Neuronal stem cell (in vitro differentiated cells): Measurements from ENCODE around the gene NDP.
"Not testable (repeated sequence)": the region's sequence is repeated elsewhere in the genome, so short reads cannot be mapped to it uniquely, and the experiment has no call there.

Source experiments
- DNase-seq: peaks from one replicate; pipeline ENCODE4 v3.0.0-alpha.2; 2013; ENCODE audit warnings: low spot score
- H2AFZ ChIP-seq: one replicate; pipeline ENCODE4 v1.6.1; 2013; ENCODE audit warnings: mild to moderate bottlenecking, low read length, inconsistent platforms
- H2AK5ac ChIP-seq: 2 replicates; pipeline ENCODE4 v1.6.1; 2013; ENCODE audit warnings: low read depth, mild to moderate bottlenecking, inconsistent platforms, low read length, moderate library complexity, mixed read lengths
- H2BK120ac ChIP-seq: 2 replicates; pipeline ENCODE4 v1.6.1; 2013; ENCODE audit warnings: low read depth, mild to moderate bottlenecking, inconsistent platforms, low read length, moderate library complexity, mixed read lengths
- H2BK12ac ChIP-seq: one replicate; pipeline ENCODE4 v1.6.1; 2013; ENCODE audit warnings: low read length, inconsistent platforms
- H2BK15ac ChIP-seq: 2 replicates; pipeline ENCODE4 v1.6.1; 2013; ENCODE audit warnings: mild to moderate bottlenecking, low read length, inconsistent platforms, mixed read lengths
- H2BK5ac ChIP-seq: one replicate; pipeline ENCODE4 v1.6.1; 2013; ENCODE audit warnings: inconsistent platforms, mild to moderate bottlenecking, low read length, moderate library complexity
- H3K14ac ChIP-seq: one replicate; pipeline ENCODE4 v1.6.1; 2013; ENCODE audit warnings: low read length, inconsistent platforms
- H3K18ac ChIP-seq: 2 replicates; pipeline ENCODE4 v1.6.1; 2013; ENCODE audit warnings: low read length, inconsistent platforms
- H3K23ac ChIP-seq: 2 replicates; pipeline ENCODE4 v1.6.1; 2013; ENCODE audit warnings: low read depth, mild to moderate bottlenecking, mixed read lengths, low read length, inconsistent platforms; ENCODE audit not compliant: poor library complexity
- H3K27ac ChIP-seq: replicated peaks from 3 replicates; pipeline ENCODE4 v1.5.1; 2013; ENCODE audit warnings: low read length, inconsistent platforms
- H3K27me3 ChIP-seq, 3 experiments: 2 replicates each; pipeline ENCODE4 v1.6.1; 2013; ENCODE audit warnings: low read length in 3 of 3, mild to moderate bottlenecking in 2 of 3, inconsistent platforms in 1 of 3, low read depth in 1 of 3, mixed read lengths in 1 of 3, moderate library complexity in 1 of 3; ENCODE audit not compliant: control insufficient read depth in 3 of 3, insufficient read depth in 3 of 3
- H3K36me3 ChIP-seq, 2 donors: replicated peaks in 1 of 2; 2 replicates each; pipeline ENCODE4 v1.6.1; 2013; ENCODE audit warnings: low read length in 2 of 2; ENCODE audit not compliant: control insufficient read depth in 2 of 2, insufficient read depth in 2 of 2
- H3K4ac ChIP-seq: 2 replicates; pipeline ENCODE4 v1.6.1; 2013; ENCODE audit warnings: inconsistent platforms, mild to moderate bottlenecking, low read length, moderate library complexity
- H3K4me1 ChIP-seq, 2 donors: 1 replicate in 1 of 2; 2 replicates in 1 of 2; pipeline ENCODE4 v1.6.1; 2013; ENCODE audit warnings: low read length in 2 of 2, low read depth in 1 of 2; ENCODE audit not compliant: control insufficient read depth in 2 of 2, insufficient read depth in 1 of 2
- H3K4me2 ChIP-seq: one replicate; pipeline ENCODE4 v1.6.1; 2013; ENCODE audit warnings: mild to moderate bottlenecking, low read length, inconsistent platforms; ENCODE audit not compliant: insufficient read depth, poor library complexity, severe bottlenecking
- H3K4me3 ChIP-seq, 2 donors: 2 replicates each; pipeline ENCODE4 v1.5.1; 2013; ENCODE audit warnings: low read length in 2 of 2, mild to moderate bottlenecking in 2 of 2, inconsistent platforms in 1 of 2, moderate library complexity in 1 of 2
- H3K79me1 ChIP-seq: one replicate; pipeline ENCODE4 v1.6.1; 2013; ENCODE audit warnings: low read depth, mild to moderate bottlenecking, inconsistent platforms, low read length, moderate library complexity
- H3K9ac ChIP-seq: one replicate; pipeline ENCODE4 v1.6.1; 2013; ENCODE audit warnings: mild to moderate bottlenecking, low read depth, low read length, inconsistent platforms; ENCODE audit not compliant: poor library complexity
- H3K9me3 ChIP-seq, 2 donors: replicated peaks in 1 of 2; 2 replicates each; pipeline versions ENCODE3 to v1.6.1; 2013; ENCODE audit warnings: low read length in 2 of 2, mild to moderate bottlenecking in 2 of 2, inconsistent platforms in 1 of 2, low read depth in 1 of 2, mixed read lengths in 1 of 2, moderate library complexity in 1 of 2; ENCODE audit not compliant: control insufficient read depth in 2 of 2, insufficient read depth in 1 of 2
- H4K8ac ChIP-seq: one replicate; pipeline ENCODE4 v1.6.1; 2013; ENCODE audit warnings: low read depth, mild to moderate bottlenecking, inconsistent platforms, low read length, moderate library complexity
- H4K91ac ChIP-seq: one replicate; pipeline ENCODE4 v1.6.1; 2013; ENCODE audit warnings: low read length, low read depth, mild to moderate bottlenecking, inconsistent platforms; ENCODE audit not compliant: poor library complexity
- WGBS, 2 donors: extraction: QIAGEN DNeasy Blood & Tissue Kit; methylation state at CpG; one replicate each; pipeline ENCODE4 v1.1.7; 2013; ENCODE audit warnings: missing lambda C conversion rate in 2 of 2, mixed read lengths in 1 of 2; ENCODE audit not compliant: insufficient read length in 2 of 2, insufficient replicate concordance in 1 of 2; ENCODE audit errors: extremely low coverage in 2 of 2; 5-methylcytosine and 5-hydroxymethylcytosine counted together

The NDP gene

DNA sequence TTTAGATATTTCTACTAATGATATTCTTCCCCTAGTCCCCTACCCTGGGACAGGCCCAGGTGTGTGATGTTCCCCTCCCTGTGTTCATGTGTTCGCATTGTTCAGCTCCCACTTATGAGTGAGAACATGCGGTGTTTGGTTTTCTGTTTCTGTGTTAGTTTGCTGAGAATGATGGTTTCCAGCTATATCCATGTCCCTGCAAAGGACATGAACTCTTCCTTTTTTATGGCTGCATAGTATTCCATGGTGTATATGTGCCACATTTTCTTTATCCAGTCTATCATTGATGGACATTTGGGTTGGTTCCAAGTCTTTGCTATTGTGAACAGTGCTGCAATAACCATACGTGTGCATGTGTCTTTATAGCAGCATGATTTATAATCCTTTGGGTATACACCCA lies 51.2 kb downstream of the NDP start:
- not testable (repeated sequence) for H3K79me1 ChIP-seq

DNA sequence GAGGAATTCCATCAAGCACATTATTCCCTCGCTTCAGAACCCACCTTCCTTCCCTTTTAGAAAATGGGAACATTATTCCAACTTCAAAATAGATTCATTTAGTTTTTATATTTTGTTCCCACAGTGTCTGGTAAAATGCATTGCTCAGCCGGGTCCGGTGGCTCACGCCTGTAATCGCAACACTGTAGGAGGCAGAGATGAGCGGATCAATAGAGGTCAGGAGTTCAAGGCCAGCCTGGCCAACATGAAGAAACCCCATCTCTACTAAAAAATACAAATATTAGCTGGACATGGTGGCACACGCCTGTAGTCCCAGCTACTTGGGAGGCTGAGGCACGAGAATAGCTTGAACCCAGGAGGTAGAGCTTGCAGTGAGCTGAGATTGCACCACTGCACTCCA lies 62.4 kb downstream of the NDP start:
- not testable (repeated sequence) for H2AFZ ChIP-seq, DNase-seq

More for the DNA sequence above, 51.2 kb downstream of the NDP start:
- WGBS, 2 donors, result no CpG with 5 or more reads among the region's 3 CpGs
- not testable (repeated sequence) for H3K27ac ChIP-seq, DNase-seq, H2AK5ac ChIP-seq, H2BK120ac ChIP-seq, H3K4me2 ChIP-seq, H4K91ac ChIP-seq, H2BK5ac ChIP-seq, H3K27me3 ChIP-seq, H2BK15ac ChIP-seq, H3K9me3 ChIP-seq, H3K9ac ChIP-seq, H3K23ac ChIP-seq, H3K14ac ChIP-seq, H3K18ac ChIP-seq, H3K4me1 ChIP-seq, H4K8ac ChIP-seq, H3K36me3 ChIP-seq, H3K4me3 ChIP-seq, H2AFZ ChIP-seq, H2BK12ac ChIP-seq, H3K4ac ChIP-seq

GRCh38 chrX:43910012-43910411 lies 63.2 kb downstream of the NDP start:
- Histone ChIP-seq H3K4me1 (no peaks in the 10 kb centered on the region), H3K14ac (no peak overlapping the region), H2BK15ac (no peak overlapping the region), H3K9me3 (no peaks in the 10 kb centered on the region), H3K79me1 (no peaks in the 10 kb centered on the region), H2BK120ac (no peak overlapping the region), H4K91ac (no peak overlapping the region), H4K8ac (no peak overlapping the region), H3K27me3 (no peaks in the 10 kb centered on the region), H3K4me3 (no peak overlapping the region), H3K27ac (no peak overlapping the region), H3K18ac (no peak overlapping the region), H2AFZ (no peak overlapping the region), H3K36me3 (no peaks in the 10 kb centered on the region), H3K4ac (no peak overlapping the region), H3K4me2 (no peak overlapping the region), H3K23ac (no peak overlapping the region), H2BK5ac (no peak overlapping the region), H2AK5ac (no peak overlapping the region), H2BK12ac (no peak overlapping the region), H3K9ac (no peak overlapping the region)
- no CpG with 5 or more reads among the region's 1 CpG for WGBS, 2 donors
- DNase-seq, result no peak

More for the DNA sequence above, 62.4 kb downstream of the NDP start:
- H3K4me2 ChIP-seq, H2BK15ac ChIP-seq, H3K18ac ChIP-seq, H4K91ac ChIP-seq, H3K14ac ChIP-seq, H3K9me3 ChIP-seq, H4K8ac ChIP-seq, H2BK5ac ChIP-seq, H3K79me1 ChIP-seq, H3K27me3 ChIP-seq, H3K4me1 ChIP-seq, H3K4me3 ChIP-seq, H3K9ac ChIP-seq, H2BK12ac ChIP-seq, H3K4ac ChIP-seq, H2BK120ac ChIP-seq, H3K36me3 ChIP-seq, H3K23ac ChIP-seq, H3K27ac ChIP-seq, H2AK5ac ChIP-seq: not testable (repeated sequence)
- no CpG with 5 or more reads among the region's 8 CpGs for WGBS, 2 donors

- Histone ChIP-seq H3K27ac (no peak overlapping the region), H3K23ac (no peak overlapping the region), H3K4me3 (no peak overlapping the region), H2AK5ac (no peak overlapping the region), H3K18ac (no peak overlapping the region), H2BK15ac (no peak overlapping the region), H2BK120ac (no peak overlapping the region), H2BK12ac (no peak overlapping the region), H3K9ac (no peak overlapping the region), H4K91ac (no peak overlapping the region), H3K4me1 (no peaks in the 10 kb centered on the region), H3K9me3 (no peaks in the 10 kb centered on the region), H3K4ac (no peak overlapping the region), H2AFZ (no peak overlapping the region), H3K14ac (no peak overlapping the region), H4K8ac (no peak overlapping the region), H3K27me3 (no peaks in the 10 kb centered on the region), H3K4me2 (no peak overlapping the region), H3K36me3 (no peaks in the 10 kb centered on the region), H2BK5ac (no peak overlapping the region), H3K79me1 (no peaks in the 10 kb centered on the region)
- no peak for DNase-seq
- WGBS, 2 donors, result no CpG with 5 or more reads among the region's 1 CpG
Observed at GRCh38 chrX:43909141-43909540, 64.0 kb downstream of the NDP start.
